ENCODE measurements around the gene GGCX.
"Not testable (repeated sequence)": the region's sequence is repeated elsewhere in the genome, so short reads cannot be mapped to it uniquely, and the experiment has no call there.

Gene GGCX

GRCh38 chr2:85593023-85593422 is 31.7 kb upstream of the GGCX start:
- DNase-seq = no peak

DNA sequence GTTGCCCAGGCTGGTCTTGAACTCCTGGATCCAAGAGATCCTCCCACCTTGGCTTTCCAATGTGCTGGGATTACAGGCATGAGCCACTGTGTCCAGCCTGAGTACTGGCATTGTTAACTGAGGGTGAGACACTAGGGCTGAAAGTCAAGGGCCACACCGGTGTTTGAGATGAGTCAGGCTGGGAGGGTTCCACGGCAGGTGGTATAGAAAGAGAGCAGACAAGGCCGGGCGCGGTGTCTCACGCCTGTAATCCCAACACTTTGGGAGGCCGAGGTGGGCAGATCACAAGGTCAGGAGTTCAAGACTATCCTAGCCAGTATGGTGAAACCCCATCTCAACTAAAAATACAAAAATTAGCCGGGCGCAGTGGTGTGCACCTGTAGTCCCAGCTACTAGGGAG is 31.0 kb upstream of the GGCX start:
- DNase-seq = not testable (repeated sequence)

GRCh38 chr2:85591563-85591962 is 30.3 kb upstream of the GGCX start:
- no peak for DNase-seq

- DNase-seq = no peak
Measured at GRCh38 chr2:85590950-85591349, 29.7 kb upstream of the GGCX start.

DNA sequence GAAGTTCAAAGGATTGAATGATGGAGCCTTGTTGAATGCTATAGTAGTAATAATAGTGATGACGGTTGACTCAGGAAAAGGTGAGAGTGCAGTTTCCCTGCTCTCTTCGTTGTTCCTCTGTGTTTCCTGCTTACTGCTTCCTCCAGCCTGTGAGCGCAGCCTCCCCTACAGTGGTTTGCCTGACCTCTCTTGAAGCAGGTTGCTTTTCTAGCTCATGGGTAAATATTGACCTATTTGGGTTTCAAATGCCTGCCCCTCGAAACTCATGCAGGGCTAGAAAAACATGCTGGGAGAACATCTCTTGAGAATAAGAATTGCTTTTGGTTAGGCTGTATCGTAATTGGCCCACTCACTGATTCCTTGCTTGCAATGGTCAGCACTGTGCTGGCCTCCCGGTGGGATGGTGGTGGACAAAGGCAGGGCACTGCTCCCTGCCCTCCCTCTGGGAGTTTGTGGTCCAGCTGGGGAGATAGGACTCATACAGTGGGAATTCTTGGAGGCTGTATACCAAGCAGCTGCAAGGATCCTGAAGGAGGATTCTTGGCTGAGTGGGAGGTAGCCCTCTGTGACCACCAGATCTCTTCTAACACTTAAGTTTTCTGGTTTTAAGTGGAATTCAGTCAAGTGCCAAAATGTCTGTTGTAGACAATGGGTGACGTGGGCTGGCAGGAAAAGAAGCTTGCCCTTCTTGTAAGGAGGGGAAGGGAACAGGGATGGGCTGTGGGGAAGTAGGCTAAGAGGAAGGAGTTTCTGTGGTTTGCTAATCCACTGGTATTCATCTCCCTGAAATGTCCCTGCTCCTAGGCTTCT is 28.9 kb upstream of the GGCX start:
- DNase-seq = peak; percentile 85

- DNase-seq = no peak
Measured at GRCh38 chr2:85589181-85589580, 27.9 kb upstream of the GGCX start.

- DNase-seq = no peak
Measured at GRCh38 chr2:85588645-85589044, 27.4 kb upstream of the GGCX start.

GRCh38 chr2:85588236-85588635 is 26.9 kb upstream of the GGCX start:
- DNase-seq = no peak

GRCh38 chr2:85585781-85586105 is 24.4 kb upstream of the GGCX start:
- DNase-seq = peak; percentile 69

DNA sequence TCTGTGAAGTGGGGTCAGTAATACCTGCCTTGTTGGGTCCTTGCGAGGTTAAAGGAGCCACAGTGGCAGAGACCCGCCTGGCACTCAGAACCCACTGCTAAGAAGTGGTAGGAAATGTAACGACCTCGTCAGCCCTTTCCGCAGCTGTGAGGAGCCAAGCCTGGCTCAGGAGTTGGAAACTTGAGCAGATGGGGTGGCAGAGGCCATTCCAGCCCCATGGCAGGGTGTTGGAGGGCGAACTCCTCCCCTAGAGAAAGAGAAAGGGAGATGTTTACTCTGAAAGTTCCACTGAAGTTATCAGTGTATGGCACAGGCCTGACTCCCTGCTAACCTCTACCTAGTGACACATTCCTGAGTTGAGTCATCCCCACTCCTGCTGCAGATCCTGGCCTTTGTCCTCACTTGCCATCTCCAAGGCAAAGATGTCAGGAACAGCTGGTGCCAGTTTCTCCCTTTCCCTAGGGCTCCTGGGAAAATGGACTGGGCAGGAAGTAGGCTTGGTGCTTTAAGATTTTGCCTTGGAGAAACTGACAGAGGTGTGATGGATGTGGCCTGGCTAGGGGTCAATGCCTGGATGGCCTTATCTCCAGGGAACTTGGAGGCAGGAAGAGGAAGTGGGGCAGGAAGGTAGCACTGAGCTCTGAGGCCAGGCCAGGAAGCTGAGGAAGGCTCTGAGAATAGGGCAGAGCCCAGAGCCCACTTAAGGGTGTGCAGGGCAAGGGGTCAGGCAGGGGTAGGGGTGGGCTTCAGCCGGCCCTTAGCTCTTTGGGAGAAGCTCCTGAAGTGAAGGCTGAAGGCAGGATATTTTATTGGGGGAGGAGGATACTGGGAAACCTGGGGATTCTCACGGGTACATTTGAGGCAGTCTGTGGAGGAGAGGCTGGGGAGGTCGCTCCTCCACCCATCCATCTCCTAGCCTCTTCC is 23.8 kb upstream of the GGCX start:
- peak; percentile 82 for DNase-seq

- peak; percentile 50 for DNase-seq
Measured at GRCh38 chr2:85584354-85584856, 23.1 kb upstream of the GGCX start, which contains the start of gene VAMP5. VAMP5 (plus strand) TSS chr2:85584431; CDS start chr2:85584491, 60 bp downstream.

DNA sequence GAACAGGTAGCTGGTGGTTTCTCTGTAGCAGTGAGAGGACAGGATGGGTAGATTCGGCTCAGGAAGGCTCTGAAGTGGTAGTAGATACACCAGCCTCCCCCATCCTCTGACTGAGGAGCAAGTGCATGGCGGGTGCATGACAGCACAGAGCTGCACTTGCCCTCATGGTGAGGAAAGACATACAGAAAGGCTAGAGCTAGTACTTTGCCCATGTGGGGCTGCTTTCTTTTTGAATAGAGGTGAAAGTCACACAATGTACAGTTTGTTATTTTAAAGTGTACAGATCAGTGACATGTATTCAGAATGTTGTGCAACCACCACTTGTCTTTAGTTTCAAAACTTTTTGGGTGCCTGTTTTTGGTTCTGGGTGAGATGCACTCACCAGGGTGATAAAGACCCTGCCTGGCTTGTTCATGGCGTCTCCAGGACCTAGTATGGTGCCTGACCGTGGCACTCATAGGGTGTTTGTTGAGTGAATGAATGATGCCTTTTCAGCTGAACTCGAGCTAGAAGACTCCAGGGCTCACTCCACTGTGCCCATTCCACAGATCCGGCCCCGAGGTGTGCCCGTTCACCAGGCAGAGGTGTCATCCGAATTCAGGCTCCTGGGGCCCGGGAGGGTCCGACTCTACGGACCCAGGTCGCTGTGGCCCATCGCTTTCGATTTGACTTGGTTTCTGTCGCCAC is 22.5 kb upstream of the GGCX start:
- DNase-seq = no peak

GRCh38 chr2:85582492-85582891 is 21.2 kb upstream of the GGCX start:
- no peak for DNase-seq

GRCh38 chr2:85580206-85580605 is 18.9 kb upstream of the GGCX start:
- DNase-seq = no peak

- no peak for DNase-seq
Measured at GRCh38 chr2:85579266-85579935, 18.1 kb upstream of the GGCX start.

DNA sequence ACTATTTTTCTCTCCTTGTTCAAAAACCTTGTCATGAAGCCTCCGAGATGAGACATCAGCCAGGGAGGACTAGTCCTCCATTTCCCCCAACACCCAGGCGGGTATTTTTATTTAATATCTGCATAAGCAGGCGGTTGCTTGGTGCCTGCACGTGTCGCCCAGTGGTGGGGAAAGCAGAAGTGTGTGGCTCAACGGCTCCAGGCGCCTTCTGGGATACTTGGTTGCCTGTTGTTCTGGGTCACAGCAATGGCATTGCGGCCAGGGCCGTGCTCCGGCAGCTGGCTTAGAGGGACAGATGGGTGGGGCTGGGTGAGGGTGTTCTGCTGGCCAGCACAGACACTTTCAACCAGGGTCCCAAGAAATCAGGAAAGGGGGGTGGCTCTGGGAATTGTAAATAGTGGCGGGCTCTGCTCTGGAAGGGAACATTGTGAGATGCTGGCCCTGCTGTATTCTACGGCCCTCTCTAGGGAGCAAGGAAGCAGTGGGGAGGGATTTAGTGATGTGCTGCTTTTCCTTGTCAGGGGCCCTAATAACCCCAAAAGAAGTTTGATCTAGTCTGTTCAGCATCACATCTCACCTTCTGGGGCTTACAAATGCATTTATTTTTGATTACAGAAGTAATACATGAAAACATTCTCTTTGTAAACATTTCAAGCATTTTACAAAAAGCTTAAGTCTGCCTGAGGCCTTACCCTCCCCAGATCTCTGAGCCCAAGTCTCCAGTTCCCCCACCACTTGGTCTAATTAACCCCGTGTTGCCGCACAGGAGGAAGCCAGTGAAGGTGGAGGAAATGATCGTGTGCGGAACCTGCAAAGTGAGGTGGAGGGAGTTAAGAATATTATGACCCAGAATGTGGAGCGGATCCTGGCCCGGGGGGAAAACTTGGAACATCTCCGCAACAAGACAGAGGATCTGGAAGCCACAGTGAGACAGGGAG is 17.2 kb upstream of the GGCX start:
- no peak for DNase-seq

- DNase-seq = no peak
Measured at GRCh38 chr2:85577386-85578242, 16.3 kb upstream of the GGCX start, which contains the start of gene VAMP8. VAMP8 (plus strand) TSS chr2:85577586; CDS start chr2:85577647, 61 bp downstream.

DNA sequence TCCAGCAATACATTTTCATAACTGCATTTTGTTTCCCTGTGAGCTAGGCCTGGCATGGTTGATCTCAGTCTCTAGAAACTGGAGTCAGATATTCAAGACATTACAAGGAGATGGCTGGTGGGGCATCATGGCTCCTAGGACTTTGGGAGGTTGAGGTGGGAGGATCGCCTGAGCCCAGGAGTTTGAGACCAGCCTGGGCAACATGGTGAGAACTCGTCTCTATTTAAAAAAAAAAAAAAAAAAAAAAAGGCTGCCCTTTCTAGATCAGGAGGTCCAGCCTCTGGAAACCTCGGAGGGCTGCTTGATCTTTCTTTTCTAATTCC is 15.7 kb upstream of the GGCX start:
- no peak for DNase-seq

GRCh38 chr2:85575739-85576138 is 14.4 kb upstream of the GGCX start:
- DNase-seq = no peak

DNA sequence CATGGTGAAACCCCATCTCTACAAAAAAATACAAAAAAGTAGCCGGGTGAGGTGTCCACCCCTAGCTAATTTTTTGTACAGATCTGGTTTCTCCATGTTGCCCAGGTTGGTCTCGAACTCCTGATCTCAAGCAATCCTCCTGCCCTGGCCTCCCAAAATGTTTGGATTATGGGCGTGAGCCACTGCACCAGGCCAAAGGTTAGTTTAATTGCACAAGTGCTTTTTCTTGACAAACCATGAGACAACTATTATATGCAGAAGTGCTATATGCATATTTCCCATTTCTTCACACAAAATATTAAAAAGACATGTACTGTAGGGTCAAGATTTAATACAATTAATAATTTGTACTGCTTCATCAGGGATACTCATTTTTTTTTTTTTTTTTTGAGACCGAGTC is 5.0 kb upstream of the GGCX start:
- no peak for DNase-seq

All from EL (cell line).